HG02884 (cell line): ENCODE data around the gene SLC2A6.

Source experiments
- ATAC-seq: cut with Tn5 transposase; IDR thresholded peaks from one replicate; pipeline ENCODE4 v1.9.1; 2021; ENCODE audit warnings: mild to moderate bottlenecking, moderate library complexity; ENCODE audit not compliant: unreplicated experiment

SLC2A6 gene, protein sequence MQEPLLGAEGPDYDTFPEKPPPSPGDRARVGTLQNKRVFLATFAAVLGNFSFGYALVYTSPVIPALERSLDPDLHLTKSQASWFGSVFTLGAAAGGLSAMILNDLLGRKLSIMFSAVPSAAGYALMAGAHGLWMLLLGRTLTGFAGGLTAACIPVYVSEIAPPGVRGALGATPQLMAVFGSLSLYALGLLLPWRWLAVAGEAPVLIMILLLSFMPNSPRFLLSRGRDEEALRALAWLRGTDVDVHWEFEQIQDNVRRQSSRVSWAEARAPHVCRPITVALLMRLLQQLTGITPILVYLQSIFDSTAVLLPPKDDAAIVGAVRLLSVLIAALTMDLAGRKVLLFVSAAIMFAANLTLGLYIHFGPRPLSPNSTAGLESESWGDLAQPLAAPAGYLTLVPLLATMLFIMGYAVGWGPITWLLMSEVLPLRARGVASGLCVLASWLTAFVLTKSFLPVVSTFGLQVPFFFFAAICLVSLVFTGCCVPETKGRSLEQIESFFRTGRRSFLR

GRCh38 chr9:133478851-133479711 lies at the start of gene SLC2A6:
Gene SLC2A6 (minus strand): TSS chr9:133479099. CDS start chr9:133479059, 40 bp downstream.
- peak; percentile 71 for ATAC-seq

- ATAC-seq = no peak
Measured at GRCh38 chr9:133528001-133528875, 49.3 kb upstream of the SLC2A6 start.

DNA sequence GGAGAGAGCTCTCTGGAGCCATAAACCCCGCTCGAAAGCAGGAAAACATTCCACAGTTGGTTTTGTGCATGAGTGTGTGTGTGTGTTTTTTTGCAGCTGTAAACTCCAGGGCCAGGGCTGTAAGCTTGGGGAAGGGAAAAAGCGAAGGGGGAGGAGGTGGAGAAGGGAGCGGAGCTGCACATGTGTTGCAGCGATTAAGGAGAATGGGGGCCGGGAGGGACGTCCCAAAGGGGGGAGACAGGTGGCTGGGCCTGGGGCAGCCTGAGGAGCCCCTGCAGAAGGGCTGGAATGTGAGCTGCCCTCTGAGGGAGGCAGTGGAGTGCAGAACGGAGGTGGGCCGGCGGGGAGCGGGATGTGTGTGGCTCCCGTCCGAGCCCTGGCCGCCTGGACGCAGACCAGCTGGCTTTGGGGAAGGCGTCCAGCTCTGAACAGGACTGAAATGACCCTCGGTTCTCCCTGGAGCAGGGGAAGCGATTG lies 48.6 kb upstream of the SLC2A6 start:
- no peak for ATAC-seq

DNA sequence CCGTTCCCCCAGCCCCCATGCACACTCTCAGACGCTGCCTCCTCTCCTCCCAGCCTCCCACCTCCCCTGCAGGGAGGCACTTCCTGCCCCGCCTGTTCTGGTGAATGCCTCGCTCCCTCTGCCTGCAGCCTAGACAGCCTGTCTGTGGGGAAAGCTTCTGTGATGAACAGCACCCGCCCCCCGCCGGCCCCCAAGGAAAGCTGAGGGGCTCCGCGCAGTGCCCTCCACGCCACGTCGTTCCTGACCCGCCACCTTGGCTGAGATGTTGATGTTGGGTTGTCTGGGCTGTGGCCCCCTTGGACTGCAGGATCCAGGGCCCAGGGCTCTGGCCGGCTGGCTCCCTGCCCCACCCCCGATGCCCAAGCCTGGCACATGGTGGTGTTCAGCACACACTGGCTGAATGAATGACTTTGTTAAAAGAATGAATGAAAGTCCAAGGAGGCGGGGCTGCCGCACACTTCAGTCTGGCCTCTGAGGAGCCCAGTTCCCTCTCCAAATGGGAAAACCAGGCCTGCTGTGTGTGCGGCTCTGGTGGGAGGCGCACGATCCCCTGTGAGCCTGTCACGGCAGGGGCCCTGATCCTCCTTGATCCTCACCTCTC lies 47.9 kb upstream of the SLC2A6 start:
- no peak for ATAC-seq

GRCh38 chr9:133525677-133526076 lies 46.8 kb upstream of the SLC2A6 start:
- ATAC-seq = no peak

GRCh38 chr9:133524679-133525228 lies 45.9 kb upstream of the SLC2A6 start, which contains the start of gene MYMK:
Gene MYMK (minus strand): TSS chr9:133524959. CDS start chr9:133524844, 115 bp downstream.
- no peak for ATAC-seq

GRCh38 chr9:133524146-133524545 lies 45.2 kb upstream of the SLC2A6 start:
- no peak for ATAC-seq

- ATAC-seq = no peak
Measured at GRCh38 chr9:133523106-133523505, 44.2 kb upstream of the SLC2A6 start.

- no peak for ATAC-seq
Measured at GRCh38 chr9:133522073-133522910, 43.4 kb upstream of the SLC2A6 start.

GRCh38 chr9:133521122-133522072 lies 42.5 kb upstream of the SLC2A6 start:
- no peak for ATAC-seq

- ATAC-seq = no peak
Measured at GRCh38 chr9:133520121-133520835, 41.4 kb upstream of the SLC2A6 start.

- ATAC-seq = no peak
Measured at GRCh38 chr9:133519693-133520092, 40.8 kb upstream of the SLC2A6 start.

GRCh38 chr9:133518706-133519449 lies 40.0 kb upstream of the SLC2A6 start:
- ATAC-seq = no peak

DNA sequence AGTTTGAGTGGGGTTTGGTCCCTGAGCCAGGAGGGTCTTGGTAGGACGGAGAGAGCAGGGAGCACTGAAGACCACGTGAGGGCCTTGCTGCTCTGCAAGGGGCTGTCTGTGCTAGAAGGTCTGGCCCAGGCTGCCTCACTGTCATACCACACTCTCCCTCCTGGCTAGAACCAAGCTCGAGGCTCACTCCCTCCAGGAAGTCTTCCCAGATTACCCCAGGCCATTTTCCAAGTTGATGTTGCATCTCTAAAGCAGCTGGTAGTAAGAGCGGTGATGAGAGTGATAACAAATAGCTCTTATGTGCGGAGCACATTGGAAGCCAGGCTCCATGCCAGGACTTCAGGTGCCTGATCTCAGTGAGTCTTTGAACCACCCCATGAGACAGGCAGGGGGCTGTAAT lies 39.3 kb upstream of the SLC2A6 start:
- no peak for ATAC-seq

DNA sequence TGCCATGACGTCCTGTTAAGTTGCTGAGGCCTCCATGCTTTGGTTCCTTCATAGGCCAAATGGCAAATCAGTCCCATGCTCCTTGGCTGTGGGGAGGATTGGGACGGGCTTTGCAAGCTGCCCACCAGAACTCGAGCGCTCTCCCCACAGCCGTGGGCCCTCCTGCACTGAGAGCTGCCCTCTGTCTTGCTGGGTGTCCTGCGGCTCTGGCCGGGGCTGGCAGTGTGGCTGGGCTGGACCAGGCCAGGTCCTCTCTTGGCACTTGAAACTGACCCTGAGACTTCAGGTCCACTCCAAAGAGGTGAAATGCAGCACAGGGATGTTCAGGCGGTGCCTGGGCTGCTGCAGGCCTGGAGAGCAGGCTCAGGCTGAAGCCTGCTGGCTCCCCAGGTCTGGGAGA lies 38.8 kb upstream of the SLC2A6 start:
- ATAC-seq = no peak

DNA sequence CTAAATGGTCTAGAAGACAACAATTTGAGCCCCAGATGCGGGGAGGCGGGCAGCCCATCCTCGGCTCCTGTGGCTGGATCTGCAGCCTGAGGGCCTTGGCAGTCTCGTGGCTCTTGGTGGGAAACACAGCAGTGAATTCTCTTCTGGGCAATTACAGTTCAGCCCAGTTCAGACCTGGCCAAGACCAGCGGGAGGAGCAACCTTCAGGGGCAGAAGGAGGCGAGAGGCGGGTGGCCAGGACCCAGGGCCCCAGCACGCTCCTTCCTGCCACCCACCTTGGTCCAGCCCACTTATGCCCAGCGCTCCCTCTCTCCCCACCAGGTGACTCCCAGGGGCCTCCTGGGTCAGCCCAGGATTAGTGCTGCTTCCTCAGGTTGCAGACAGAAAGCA lies 38.1 kb upstream of the SLC2A6 start:
- ATAC-seq = no peak
